Tibial artery (tissue), 4 donors: ENCODE data around the gene TMSB15A.
"Not testable (repeated sequence)": the region's sequence is repeated elsewhere in the genome, so short reads cannot be mapped to it uniquely, and the experiment has no call there.

Experiments
- DNase-seq, 2 donors: peaks; one replicate each; pipeline ENCODE4 v3.0.0-alpha.2; 2019
- H3K27ac ChIP-seq, 2 donors: fragments of 200-600 bp; sonication (generic) in 1 of 2; 1 replicate in 1 of 2; 2 replicates in 1 of 2; pipeline ENCODE4 v1.5.1; 2018 to 2019; ENCODE audit warnings: mild to moderate bottlenecking in 1 of 2
- H3K27me3 ChIP-seq, 2 donors: fragments of 200-600 bp; sonication (generic) in 1 of 2; one replicate each; pipeline versions ENCODE4 v1.5.1 to v1.6.0; 2016 to 2019
- H3K36me3 ChIP-seq, 3 donors: fragments of 200-600 bp; sonication (generic) in 2 of 3; one replicate each; pipeline ENCODE4 v1.5.1; 2016 to 2019; ENCODE audit warnings: mild to moderate bottlenecking in 2 of 3
- H3K4me1 ChIP-seq, 4 donors: fragments of 200-600 bp; sonication (generic) in 2 of 4; 1 replicate in 3 of 4; 2 replicates in 1 of 4; pipeline ENCODE4 v1.5.1; 2016 to 2019
- H3K4me3 ChIP-seq, 2 donors: fragments of 200-600 bp; sonication (generic) in 1 of 2; 1 replicate in 1 of 2; 2 replicates in 1 of 2; pipeline ENCODE4 v1.5.1; 2018 to 2019; ENCODE audit warnings: mild to moderate bottlenecking in 2 of 2
- H3K9me3 ChIP-seq, 3 donors: fragments of 200-600 bp; sonication (generic) in 1 of 3; one replicate each; pipeline ENCODE4 v1.5.1; 2016 to 2019
- intact Hi-C: fragments of 100-400 bp; cut with DNase I; formaldehyde crosslinking; loops from one replicate; pipeline ENCODE4 v1.15.0; 2023; ENCODE audit warnings: low total_unique reads
- TF ChIP-seq, protein P1 (sequence below), 2 experiments: fragments of 200-600 bp in 1 of 2; fragments of 450-650 bp in 1 of 2; IDR thresholded peaks; one replicate each; pipeline ENCODE4 v1.5.1; 2017 to 2019; ENCODE audit warnings: antibody characterized with exemption in 2 of 2, mild to moderate bottlenecking in 1 of 2, moderate library complexity in 1 of 2

The TMSB15A gene

DNA sequence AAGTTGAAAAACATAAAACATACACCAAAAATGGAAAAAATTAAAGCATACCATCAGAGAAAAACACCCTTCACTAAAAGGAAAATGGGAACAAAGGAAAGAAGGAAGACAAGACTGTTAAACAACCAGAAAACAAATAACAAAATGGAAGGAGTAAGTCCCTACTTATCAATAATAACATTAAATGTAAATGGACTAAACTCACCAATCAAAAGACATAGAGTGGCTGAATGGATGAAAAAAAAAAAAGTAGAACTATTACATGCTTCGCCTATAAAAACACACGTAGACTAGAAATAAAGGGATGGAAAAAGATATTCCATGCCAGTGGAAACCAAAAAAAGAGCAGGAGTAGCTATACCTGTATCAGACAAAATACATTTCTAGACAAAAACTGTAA is 19.4 kb upstream of the TMSB15A start:
- H3K27me3 ChIP-seq: no peaks in the 10 kb centered on the region
- TF ChIP-seq, protein P1, sequence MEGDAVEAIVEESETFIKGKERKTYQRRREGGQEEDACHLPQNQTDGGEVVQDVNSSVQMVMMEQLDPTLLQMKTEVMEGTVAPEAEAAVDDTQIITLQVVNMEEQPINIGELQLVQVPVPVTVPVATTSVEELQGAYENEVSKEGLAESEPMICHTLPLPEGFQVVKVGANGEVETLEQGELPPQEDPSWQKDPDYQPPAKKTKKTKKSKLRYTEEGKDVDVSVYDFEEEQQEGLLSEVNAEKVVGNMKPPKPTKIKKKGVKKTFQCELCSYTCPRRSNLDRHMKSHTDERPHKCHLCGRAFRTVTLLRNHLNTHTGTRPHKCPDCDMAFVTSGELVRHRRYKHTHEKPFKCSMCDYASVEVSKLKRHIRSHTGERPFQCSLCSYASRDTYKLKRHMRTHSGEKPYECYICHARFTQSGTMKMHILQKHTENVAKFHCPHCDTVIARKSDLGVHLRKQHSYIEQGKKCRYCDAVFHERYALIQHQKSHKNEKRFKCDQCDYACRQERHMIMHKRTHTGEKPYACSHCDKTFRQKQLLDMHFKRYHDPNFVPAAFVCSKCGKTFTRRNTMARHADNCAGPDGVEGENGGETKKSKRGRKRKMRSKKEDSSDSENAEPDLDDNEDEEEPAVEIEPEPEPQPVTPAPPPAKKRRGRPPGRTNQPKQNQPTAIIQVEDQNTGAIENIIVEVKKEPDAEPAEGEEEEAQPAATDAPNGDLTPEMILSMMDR (IDR thresholded peaks at IDR 0.05): no peak
- no peak overlapping the region for H3K27ac ChIP-seq
- no peaks in the 10 kb centered on the region for H3K4me1 ChIP-seq
- no peak for DNase-seq
- no peaks in the 10 kb centered on the region for H3K36me3 ChIP-seq
- H3K9me3 ChIP-seq: peaks cover 0 to 9% (median 2%) of the 10 kb centered on the region in 3 donors
- H3K4me3 ChIP-seq: no peak overlapping the region
- intact Hi-C loops: no loop called here

DNA sequence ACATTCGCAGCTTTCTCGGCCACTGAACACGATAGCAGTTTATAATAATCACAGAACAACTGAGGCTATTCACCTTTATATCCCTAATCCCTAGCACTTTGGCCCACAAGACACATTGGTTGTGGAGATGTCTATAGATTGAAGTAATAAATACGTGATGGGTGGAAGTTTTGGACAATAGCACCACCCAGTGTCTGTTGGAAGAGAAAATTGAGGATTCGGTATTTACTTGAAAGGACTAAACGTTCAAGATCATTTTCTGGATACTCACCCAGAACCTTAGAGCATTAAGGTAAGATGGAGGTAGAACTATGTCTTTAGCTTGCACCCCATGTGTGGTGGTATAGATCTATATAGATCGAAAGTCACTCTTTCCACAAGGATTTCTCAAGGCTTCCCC is 787 bp upstream of the TMSB15A start:
- DNase-seq: no peak
- Histone ChIP-seq H3K27ac (peak overlapping the region; percentile 12 to 48), H3K4me1 (peaks cover 0 to 6% (median 0%) of the 10 kb centered on the region in 4 donors), H3K36me3 (no peaks in the 10 kb centered on the region), H3K27me3 (no peaks in the 10 kb centered on the region), H3K9me3 (no peaks in the 10 kb centered on the region), H3K4me3 (peak overlapping the region; percentile 54)
- intact Hi-C loops: no loop called here
- TF ChIP-seq, protein P1 (IDR thresholded peaks at IDR 0.05): no peak

DNA sequence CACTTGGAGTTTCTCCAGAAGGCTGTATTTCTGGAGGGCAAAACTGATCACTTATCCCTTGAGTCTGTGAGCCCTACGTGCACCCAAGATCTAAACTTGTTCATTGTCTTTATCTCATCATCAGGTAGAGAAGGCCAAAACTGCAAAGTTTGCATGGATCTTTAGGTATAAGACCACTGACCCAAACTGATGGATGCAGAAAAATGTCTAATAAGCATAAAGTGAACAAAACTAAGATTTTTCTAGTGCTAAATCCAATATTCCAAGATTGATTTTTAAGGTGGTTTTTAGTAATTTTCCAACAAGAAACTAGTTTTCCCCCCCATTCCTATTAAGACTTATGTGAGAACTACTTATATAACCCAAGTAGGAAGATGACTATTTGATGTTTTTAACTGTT is 2.0 kb downstream of the TMSB15A start:
- no peak overlapping the region for H3K4me3 ChIP-seq
- intact Hi-C loops: no loop called here
- H3K9me3 ChIP-seq: no peaks in the 10 kb centered on the region
- TF ChIP-seq, protein P1 (IDR thresholded peaks at IDR 0.05): no peak
- no peak overlapping the region for H3K27ac ChIP-seq
- H3K27me3 ChIP-seq: no peaks in the 10 kb centered on the region
- H3K36me3 ChIP-seq: no peaks in the 10 kb centered on the region
- DNase-seq: no peak
- peaks cover 0 to 6% (median 0%) of the 10 kb centered on the region in 4 donors for H3K4me1 ChIP-seq

DNA sequence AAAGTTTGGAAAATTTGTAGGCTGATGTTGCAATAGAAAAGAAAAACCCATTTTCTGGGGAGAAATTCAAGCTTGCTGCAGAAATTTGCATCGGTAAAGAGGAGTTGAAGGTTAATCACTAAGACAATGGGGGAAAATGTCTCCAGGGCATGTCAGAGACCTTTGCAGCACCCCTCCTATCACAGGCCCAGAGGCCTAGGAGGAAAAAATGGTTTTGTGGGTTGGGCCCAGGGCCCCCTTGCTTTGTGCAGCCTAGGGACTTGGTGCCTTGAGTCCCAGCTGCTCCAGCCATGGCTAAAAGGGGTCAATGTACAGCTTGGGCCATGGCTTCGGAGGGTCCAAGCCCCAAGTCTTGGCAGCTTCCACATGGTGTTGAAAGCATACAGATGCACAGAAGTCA is 17.8 kb downstream of the TMSB15A start:
- TF ChIP-seq, protein P1 (IDR thresholded peaks at IDR 0.05): no peak
- Histone ChIP-seq H3K9me3 (peaks cover 0 to 9% (median 0%) of the 10 kb centered on the region in 3 donors), H3K27me3 (no peaks in the 10 kb centered on the region), H3K4me3 (no peak overlapping the region), H3K4me1 (no peaks in the 10 kb centered on the region), H3K27ac (no peak overlapping the region), H3K36me3 (no peaks in the 10 kb centered on the region)
- no peak for DNase-seq
- intact Hi-C loops: no loop called here

DNA sequence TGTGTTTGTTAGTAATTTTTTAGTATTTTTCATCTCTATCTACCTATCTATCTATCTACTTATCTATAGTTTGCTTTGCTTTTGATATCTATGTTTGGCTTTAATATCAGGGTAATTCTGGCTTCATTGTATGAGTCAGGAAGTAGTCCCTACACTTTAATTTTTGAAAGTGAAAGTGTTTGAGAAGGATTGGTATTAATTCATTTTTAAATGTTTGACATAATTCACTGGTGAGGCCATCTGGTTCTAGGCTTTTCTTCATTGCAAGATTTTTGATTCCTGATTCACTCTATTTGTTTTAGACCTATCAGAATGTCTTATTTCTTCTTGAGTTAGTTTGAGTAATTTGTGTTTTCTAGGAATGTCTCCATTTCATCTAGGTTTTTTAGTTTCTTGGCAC is 24.8 kb downstream of the TMSB15A start:
- H3K4me1 ChIP-seq: no peaks in the 10 kb centered on the region
- DNase-seq: no peak
- intact Hi-C loops: no loop called here
- H3K9me3 ChIP-seq: peaks cover 0 to 4% (median 0%) of the 10 kb centered on the region in 3 donors
- no peak overlapping the region for H3K4me3 ChIP-seq
- no peak overlapping the region for H3K27ac ChIP-seq
- H3K36me3 ChIP-seq: no peaks in the 10 kb centered on the region
- no peaks in the 10 kb centered on the region for H3K27me3 ChIP-seq
- TF ChIP-seq, protein P1 (IDR thresholded peaks at IDR 0.05): no peak

DNA sequence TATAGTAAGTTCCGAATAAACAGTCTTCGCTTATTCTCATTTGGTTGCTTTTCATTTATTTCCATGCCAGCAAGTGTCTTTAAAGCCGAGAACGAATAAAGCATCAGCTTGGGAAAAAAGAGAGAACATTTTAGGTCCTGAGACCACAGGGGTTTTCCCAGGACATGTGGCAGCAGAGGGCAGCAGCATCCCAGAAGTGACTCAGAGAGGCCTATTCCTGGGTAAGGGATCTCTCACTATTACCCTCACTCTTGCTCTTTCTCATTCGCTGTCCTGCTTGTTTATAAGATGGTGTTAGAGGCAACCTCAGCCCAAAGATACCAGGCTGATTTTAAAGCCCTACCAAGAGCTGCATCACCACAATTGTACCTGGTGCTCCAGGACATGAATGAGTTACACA is 37.8 kb downstream of the TMSB15A start:
- H3K36me3 ChIP-seq, H3K27ac ChIP-seq, H3K4me1 ChIP-seq, DNase-seq, H3K27me3 ChIP-seq, H3K9me3 ChIP-seq, intact Hi-C loops, H3K4me3 ChIP-seq: not testable (repeated sequence)

DNA sequence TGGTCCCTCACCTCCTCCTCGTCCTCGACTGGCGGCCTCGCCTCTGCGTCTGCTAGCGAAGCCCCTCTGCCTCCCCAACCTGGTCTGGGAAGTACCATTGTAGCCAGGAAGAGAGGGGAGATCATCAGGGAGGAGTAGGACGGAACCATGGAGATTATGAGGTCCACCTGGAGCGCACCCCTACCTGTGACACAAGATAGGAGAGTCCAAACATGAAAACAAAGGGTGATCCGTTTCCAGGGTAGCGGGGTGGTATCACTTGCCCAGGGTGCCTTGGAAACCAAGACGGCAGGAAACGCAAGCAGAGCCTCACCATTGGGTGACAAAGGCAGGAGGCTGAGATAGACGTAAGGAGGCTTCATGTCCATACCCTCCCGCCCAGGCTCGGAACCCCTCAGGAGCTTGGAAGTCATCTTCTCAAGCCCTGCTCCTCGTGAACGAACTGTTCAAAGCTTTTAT is 44.7 kb downstream of the TMSB15A start, which contains the start of gene TCP11X2:
Gene TCP11X2, minus strand, starts transcription at position 51 of the 459 bp plus-strand sequence.
- H3K27ac ChIP-seq, H3K27me3 ChIP-seq, H3K9me3 ChIP-seq, intact Hi-C loops, DNase-seq, H3K4me1 ChIP-seq, H3K36me3 ChIP-seq, H3K4me3 ChIP-seq: not testable (repeated sequence)

DNA sequence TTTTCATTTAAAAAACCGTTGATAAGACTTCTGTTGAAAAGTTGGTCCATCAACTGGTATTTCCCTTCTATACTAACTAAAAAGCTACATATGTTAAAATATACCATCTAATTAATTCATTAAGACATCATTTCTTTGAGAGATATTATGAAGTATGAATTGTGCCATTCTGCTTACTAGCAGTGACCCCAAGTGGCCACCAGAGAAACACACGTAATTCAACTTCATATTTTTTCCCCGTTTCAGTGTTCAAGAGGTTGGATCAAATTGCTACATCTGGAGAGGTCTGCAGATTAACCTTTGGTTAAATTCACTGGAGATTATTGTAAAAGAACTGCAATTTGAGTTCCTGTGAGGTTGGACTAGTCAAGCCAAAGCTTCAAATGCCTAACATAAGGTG is 46.3 kb downstream of the TMSB15A start:
- H3K4me1 ChIP-seq, H3K4me3 ChIP-seq, intact Hi-C loops, H3K36me3 ChIP-seq, H3K27ac ChIP-seq, H3K9me3 ChIP-seq, H3K27me3 ChIP-seq, DNase-seq: not testable (repeated sequence)
